PC-3 (cell line): ENCODE results near the gene SPEN.

Experiments used
- EZH2 ChIP-seq: fragments of 300-600 bp; sonication (generic); IDR thresholded peaks from one replicate; pipeline ENCODE4 v1.6.1; 2017; ENCODE audit warnings: antibody characterized with exemption, mild to moderate bottlenecking, low read length; ENCODE audit not compliant: unreplicated experiment
- TF ChIP-seq, protein P1 (sequence below): fragments of 300-600 bp; sonication (generic); conservative IDR thresholded peaks from 2 replicates; pipeline ENCODE4 v1.5.1; 2017; ENCODE audit warnings: antibody characterized with exemption, low read depth, mild to moderate bottlenecking, low read length

DNA sequence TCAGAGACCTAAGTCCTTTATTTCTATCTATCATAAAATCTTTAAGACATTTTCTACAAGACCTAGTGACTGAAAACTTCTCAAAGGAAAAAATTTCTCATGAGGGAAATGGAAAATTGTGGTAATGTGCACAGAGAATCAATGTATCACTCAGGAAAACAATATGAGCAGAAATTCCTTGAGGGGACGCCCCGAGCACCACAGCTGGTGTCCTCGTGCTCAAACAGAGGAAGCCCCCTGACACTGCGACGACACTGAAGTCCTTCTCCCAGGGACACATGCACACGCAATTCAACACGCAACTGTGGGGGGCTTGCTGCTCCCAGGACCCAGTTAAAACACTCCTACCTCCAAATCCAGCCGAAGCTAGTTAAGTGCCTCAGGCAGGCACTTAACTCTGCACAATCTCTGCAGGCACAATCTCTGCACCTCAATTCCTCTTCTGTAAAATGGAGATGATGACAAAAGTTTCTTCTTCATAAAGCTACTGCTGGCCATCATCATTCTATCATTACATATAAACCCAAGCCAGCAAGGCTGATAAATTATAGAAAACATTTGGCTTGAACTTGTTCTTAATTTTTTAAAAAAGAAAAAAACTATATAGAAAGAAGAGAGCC, 112.4 kb downstream of the SPEN start:
- TF ChIP-seq, protein P1, sequence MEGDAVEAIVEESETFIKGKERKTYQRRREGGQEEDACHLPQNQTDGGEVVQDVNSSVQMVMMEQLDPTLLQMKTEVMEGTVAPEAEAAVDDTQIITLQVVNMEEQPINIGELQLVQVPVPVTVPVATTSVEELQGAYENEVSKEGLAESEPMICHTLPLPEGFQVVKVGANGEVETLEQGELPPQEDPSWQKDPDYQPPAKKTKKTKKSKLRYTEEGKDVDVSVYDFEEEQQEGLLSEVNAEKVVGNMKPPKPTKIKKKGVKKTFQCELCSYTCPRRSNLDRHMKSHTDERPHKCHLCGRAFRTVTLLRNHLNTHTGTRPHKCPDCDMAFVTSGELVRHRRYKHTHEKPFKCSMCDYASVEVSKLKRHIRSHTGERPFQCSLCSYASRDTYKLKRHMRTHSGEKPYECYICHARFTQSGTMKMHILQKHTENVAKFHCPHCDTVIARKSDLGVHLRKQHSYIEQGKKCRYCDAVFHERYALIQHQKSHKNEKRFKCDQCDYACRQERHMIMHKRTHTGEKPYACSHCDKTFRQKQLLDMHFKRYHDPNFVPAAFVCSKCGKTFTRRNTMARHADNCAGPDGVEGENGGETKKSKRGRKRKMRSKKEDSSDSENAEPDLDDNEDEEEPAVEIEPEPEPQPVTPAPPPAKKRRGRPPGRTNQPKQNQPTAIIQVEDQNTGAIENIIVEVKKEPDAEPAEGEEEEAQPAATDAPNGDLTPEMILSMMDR: no peak
- no peak for TF ChIP-seq EZH2
